K562 (cell line): Measurements from ENCODE around the gene CSE1L. TPM values are rescaled to one million over a fixed set of nuclear protein-coding genes. Genes with fewer than 3 reads are reported as not detected.

ENCODE experiments used
- E2F6 ChIP-seq, 2 experiments: IDR thresholded peaks; 2 replicates each; pipeline ENCODE4 v1.6.1; 2011; ENCODE audit warnings: borderline replicate concordance in 1 of 2, control low read depth in 1 of 2, low read depth in 1 of 2, low read length in 1 of 2, mild to moderate bottlenecking in 1 of 2, mixed read lengths in 1 of 2, moderate library complexity in 1 of 2; ENCODE audit not compliant: insufficient read depth in 1 of 2, insufficient read length in 1 of 2, poor library complexity in 1 of 2, severe bottlenecking in 1 of 2; ENCODE audit errors: extremely low read depth in 1 of 2
- KHSRP ChIP-seq: fragments of 450-650 bp; IDR thresholded peaks from 2 replicates; pipeline ENCODE4 v1.6.1; 2017
- PCBP2 ChIP-seq: fragments of 200-400 bp; formaldehyde crosslinking; IDR thresholded peaks from 2 replicates; pipeline ENCODE4 v1.6.1; 2018; ENCODE audit warnings: low read length, low read depth, mild to moderate bottlenecking, moderate library complexity; ENCODE audit not compliant: poor library complexity, severe bottlenecking
- ZMIZ1 ChIP-seq, 2 experiments: fragments of 150-350 bp in 1 of 2; IDR thresholded peaks; 2 replicates each; pipeline ENCODE4 v1.6.1; 2012 to 2016; ENCODE audit warnings: low read depth in 2 of 2, low read length in 2 of 2, mild to moderate bottlenecking in 1 of 2, moderate library complexity in 1 of 2
- ZNF253 ChIP-seq: fragments of 250-450 bp; sonication (Bioruptor Pico); conservative IDR thresholded peaks from 2 replicates; pipeline ENCODE4 v1.6.1; 2021; ENCODE audit warnings: mild to moderate bottlenecking
- polyA plus RNA-seq, 8 experiments: library from polyadenylated mRNA; depleted of rRNA in 4 of 8; stranded (reverse) in 5 of 8; unstranded in 3 of 8; fragments of >200 nt; fragmentation: Nextera tagmentation in 2 of 8; fragmentation: Illumina TruSeq in 1 of 8; extraction: Ambion mirVana in 2 of 8; extraction: Trizol in 1 of 8; gene quantifications; 2 replicates each; pipeline versions ENCODE4 v1.2.1 to v1.2.3, GENCODE V29; 2011 to 2014; ENCODE audit warnings: inconsistent platforms in 1 of 8, missing spikeins in 1 of 8
- total RNA-seq, 7 experiments: library from RNA; depleted of rRNA in 6 of 7; stranded (reverse); fragments of >200 nt in 6 of 7; fragmentation: Illumina TruSeq in 2 of 7; extraction: Trizol in 2 of 7; gene quantifications; 2 replicates each; pipeline versions ENCODE4 v1.2.1 to v1.2.3, GENCODE V29; 2011 to 2021; ENCODE audit warnings: low replicate concordance in 1 of 7

CSE1L gene
- total and polyA plus RNA-seq, 9 of the 15 experiments (the other 6 are each of a cell fraction or from before 2014, with no cell fraction given) = 138 to 280 (median 209) TPM

GRCh38 chr20:49009899-49010631 is 36.0 kb upstream of the CSE1L start (continued):
- TF ChIP-seq ZMIZ1 (IDR thresholded peaks at IDR 0.05; ENCODE audit: low read depth in 2 of 2, low read length in 2 of 2) (no peak), PCBP2 (no peak), KHSRP (no peak), E2F6 (IDR thresholded peaks at IDR 0.05; ENCODE audit: borderline replicate concordance in 1 of 2, extremely low read depth in 1 of 2, insufficient read depth in 1 of 2, insufficient read length in 1 of 2, low read depth in 1 of 2, low read length in 1 of 2, poor library complexity in 1 of 2, severe bottlenecking in 1 of 2) (no peak), ZNF253 (CRISPR knock-in tag) (no peak)
